GM18951 (cell line): ENCODE results near the gene ARID1B.

ENCODE experiments used
- POLR2A ChIP-seq: IDR thresholded peaks from 4 replicates; pipeline ENCODE4 v1.6.1; 2011; ENCODE audit warnings: mild to moderate bottlenecking; ENCODE audit not compliant: insufficient read length, insufficient read depth; ENCODE audit errors: extremely low read depth
- in situ Hi-C: fragments of 300-500 bp; cut with MboI; formaldehyde crosslinking; loops from one replicate; pipeline ENCODE4 v1.12.0; 2022; ENCODE audit warnings: low sequenced_read_pairs, mixed read lengths, inconsistent platforms; ENCODE audit not compliant: unreplicated experiment

Gene ARID1B

GRCh38 chr6:156999762-157000161 is 222.6 kb downstream of the ARID1B start:
- no peak for TF ChIP-seq POLR2A
- in situ Hi-C loops: no loop called here

- no peak for TF ChIP-seq POLR2A
- in situ Hi-C loops: no loop called here
These were observed 224.5 kb downstream of the ARID1B start for GRCh38 chr6:157001716-157002115.

DNA sequence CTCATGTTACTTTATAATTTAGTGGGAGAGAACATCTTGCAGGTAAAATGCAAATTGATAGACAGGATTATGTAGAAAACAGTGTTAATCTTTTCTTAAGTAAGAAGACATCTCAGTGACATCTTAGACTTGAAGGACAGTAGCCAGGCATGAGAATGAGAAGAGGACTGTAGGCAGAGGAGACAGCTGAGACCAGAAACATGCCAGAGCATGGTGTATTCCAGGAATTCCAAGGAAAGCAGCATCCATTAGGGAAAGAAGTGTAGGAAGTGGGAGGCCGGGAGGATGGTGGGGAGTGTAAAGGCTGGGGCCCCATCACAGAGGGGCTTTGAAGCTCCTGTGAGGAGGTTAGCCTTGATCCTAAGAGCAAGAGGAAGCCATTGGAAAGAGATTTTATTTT is 225.6 kb downstream of the ARID1B start:
- TF ChIP-seq POLR2A: no peak
- in situ Hi-C loops: no loop called here

DNA sequence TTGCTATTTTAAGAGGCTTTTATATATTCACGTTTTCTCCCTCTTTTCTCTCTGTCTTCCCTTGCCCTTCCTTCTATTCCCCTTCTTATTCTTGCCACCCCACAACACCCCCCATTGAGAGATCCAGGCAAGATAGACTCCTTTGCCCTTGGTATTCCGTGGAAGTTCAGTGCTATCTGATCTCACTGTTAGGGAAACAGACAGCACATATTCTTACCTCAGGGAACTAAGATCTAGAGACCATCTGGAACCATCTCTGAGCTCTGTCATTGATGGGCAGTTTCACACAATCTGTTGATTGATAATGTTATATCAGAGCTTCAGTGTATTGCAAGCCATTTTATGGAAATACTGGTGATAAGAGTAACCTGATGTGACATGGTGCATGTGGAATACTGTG is 228.8 kb downstream of the ARID1B start:
- in situ Hi-C loops: no loop called here
- no peak for TF ChIP-seq POLR2A

DNA sequence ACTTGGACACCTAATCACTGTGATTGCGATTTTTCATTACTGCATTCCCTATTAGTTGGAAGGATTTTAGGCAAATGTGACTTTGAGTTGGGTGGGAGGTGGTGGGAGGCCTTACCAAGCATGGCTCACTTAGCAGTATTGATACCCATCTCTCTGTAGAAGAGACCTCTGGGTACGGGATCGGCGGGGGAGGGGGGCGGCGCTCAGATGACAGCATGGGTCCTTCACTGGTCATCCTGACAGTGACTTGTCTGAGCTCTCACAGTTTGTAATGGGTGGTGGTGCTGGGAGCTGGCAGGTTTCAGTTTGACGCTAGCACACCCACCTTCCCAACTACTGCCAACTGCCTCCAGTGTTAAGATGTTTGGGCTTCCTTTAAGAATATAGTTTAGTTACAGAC is 231.4 kb downstream of the ARID1B start:
- in situ Hi-C loops: no loop called here
- TF ChIP-seq POLR2A: no peak

DNA sequence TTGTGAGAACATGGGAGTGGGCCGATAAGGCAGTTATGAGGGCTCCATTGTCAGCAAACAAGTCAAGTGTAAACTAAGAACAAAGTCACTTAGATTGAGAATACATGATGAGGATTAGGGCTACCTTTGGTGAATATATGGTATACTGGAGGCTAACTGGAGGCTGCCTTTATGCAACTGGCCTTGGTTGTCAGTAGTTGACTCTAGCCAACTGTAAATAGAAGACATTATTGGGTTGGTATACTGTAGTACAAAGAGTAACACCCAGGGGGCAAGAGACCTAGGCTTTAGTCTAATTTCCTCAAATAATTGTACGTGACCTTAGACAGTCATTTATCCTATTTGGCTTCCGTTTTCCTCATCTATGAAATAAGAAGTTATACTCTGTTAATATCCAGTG is 235.2 kb downstream of the ARID1B start:
- in situ Hi-C loops: no loop called here
- no peak for TF ChIP-seq POLR2A

- no peak for TF ChIP-seq POLR2A
- in situ Hi-C loops: no loop called here
These were observed 236.6 kb downstream of the ARID1B start for GRCh38 chr6:157013649-157014304.

GRCh38 chr6:157014871-157015270 is 237.7 kb downstream of the ARID1B start:
- no peak for TF ChIP-seq POLR2A
- in situ Hi-C loops: no loop called here

- in situ Hi-C loops: no loop called here
- no peak for TF ChIP-seq POLR2A
These were observed 239.8 kb downstream of the ARID1B start for GRCh38 chr6:157017022-157017421.

DNA sequence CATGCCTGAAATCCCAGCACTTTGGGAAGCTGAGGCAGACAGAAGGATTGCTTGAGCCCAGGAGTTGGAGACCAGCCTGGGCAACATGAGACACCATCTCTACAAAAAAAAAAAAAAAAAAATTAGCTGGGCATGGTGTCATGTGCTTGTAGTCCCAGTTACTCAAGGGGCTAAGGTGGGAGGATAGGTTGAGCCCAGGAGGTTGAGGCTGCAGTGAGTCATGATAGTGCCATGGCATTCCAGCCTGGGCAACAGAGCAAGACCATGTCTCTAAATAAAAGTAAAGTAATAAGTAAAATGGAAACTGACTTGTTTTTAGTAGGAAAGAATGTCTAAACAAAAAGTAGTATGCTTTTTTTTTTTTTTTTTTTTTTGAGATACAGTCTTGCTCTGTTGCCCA is 240.7 kb downstream of the ARID1B start:
- TF ChIP-seq POLR2A: no peak
- in situ Hi-C loops: no loop called here

GRCh38 chr6:157019115-157019641 is 242.0 kb downstream of the ARID1B start:
- TF ChIP-seq POLR2A: no peak
- in situ Hi-C loops: no loop called here

DNA sequence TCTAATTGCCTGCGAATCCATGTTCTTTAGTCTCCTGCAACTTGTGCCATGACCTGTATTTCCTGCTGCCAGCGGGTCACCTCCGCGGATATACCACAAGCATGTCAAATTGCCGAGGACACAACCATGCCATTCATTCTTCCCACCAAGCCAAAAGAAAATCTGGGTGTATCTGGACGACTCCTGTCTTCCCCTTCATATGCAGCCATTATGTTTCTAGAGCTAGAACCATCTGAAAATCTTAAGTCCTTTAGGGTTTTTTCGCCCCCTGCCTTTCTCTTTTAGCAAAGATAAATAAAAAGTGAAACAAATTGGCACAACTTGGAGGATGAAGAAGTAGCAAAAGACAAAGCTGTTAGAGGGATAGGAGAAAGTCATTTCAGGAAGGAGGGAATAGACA is 242.6 kb downstream of the ARID1B start:
- in situ Hi-C loops: loop anchor here (10.0 kb wide), 1 partner anchor 235 kb away; no protein-coding TSS in a partner anchor
- TF ChIP-seq POLR2A: no peak

GRCh38 chr6:157020398-157020797 is 243.2 kb downstream of the ARID1B start:
- in situ Hi-C loops: loop anchor here (10.0 kb wide), 1 partner anchor 236 kb away; no protein-coding TSS in a partner anchor
- TF ChIP-seq POLR2A: no peak

DNA sequence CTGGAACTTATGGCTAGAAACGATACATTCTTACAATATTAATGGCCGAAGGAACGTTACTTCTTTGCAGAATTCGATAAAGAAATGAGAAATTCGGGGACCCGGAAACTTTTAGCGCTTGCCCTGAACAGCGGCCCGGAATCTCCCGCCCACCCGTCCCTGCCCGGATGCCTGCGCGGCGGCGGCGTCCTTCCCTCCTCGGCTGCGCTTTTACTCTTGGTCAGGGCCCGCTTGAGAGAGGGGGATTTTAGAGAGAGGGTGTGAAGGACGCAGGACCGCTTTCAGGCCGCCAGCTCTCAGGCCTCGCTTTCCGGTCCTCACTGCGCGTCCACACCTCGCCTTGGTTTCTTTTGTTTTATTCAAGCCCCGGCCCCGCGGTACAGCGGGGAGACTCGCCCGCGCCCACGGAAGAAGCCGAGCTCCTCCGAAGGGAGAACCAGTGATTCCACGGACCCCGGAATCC is 243.7 kb downstream of the ARID1B start:
- TF ChIP-seq POLR2A: no peak
- in situ Hi-C loops: loop anchor here (10.0 kb wide), 1 partner anchor 236 kb away; no protein-coding TSS in a partner anchor
